HFF-Myc (cell line): ENCODE data around the gene LHX3.

ENCODE experiments used
- DNase-seq: peaks from one replicate; pipeline ENCODE4 v3.0.0-alpha.2; 2011; ENCODE audit warnings: low read depth; ENCODE audit errors: extremely low read depth
- H3K4me3 ChIP-seq: replicated peaks from 2 replicates; pipeline ENCODE4 v1.5.1; 2011; ENCODE audit warnings: low read depth, mild to moderate bottlenecking, control low read depth, low read length
- TF ChIP-seq, protein P1 (sequence below): IDR thresholded peaks from 2 replicates; pipeline ENCODE4 v1.5.1; 2012; ENCODE audit warnings: mild to moderate bottlenecking, low read depth, low read length, control low read depth; ENCODE audit errors: missing control alignments

The LHX3 gene

DNA sequence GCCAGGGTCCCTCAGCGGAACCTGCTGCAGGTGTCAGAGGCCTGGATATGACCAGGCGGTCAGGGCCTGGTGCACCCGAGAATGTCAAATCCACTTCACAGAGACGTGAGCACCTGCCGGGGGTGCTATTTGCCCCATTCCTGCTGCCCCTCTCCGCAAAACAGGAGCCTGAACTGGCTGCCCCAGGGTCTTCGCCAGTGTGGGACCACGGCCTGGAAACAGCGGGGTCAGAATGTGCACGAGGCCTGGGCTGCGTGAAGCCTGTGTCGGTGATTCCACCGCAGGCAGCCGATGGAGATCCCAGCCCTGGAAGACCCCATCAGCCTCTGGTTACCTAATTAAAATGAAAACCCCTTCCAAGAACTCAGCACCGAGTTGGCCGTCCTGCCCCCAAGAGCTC is 45.1 kb downstream of the LHX3 start:
- DNase-seq: no peak
- TF ChIP-seq, protein P1, sequence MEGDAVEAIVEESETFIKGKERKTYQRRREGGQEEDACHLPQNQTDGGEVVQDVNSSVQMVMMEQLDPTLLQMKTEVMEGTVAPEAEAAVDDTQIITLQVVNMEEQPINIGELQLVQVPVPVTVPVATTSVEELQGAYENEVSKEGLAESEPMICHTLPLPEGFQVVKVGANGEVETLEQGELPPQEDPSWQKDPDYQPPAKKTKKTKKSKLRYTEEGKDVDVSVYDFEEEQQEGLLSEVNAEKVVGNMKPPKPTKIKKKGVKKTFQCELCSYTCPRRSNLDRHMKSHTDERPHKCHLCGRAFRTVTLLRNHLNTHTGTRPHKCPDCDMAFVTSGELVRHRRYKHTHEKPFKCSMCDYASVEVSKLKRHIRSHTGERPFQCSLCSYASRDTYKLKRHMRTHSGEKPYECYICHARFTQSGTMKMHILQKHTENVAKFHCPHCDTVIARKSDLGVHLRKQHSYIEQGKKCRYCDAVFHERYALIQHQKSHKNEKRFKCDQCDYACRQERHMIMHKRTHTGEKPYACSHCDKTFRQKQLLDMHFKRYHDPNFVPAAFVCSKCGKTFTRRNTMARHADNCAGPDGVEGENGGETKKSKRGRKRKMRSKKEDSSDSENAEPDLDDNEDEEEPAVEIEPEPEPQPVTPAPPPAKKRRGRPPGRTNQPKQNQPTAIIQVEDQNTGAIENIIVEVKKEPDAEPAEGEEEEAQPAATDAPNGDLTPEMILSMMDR: no peak
- H3K4me3 ChIP-seq: no peak overlapping the region

DNA sequence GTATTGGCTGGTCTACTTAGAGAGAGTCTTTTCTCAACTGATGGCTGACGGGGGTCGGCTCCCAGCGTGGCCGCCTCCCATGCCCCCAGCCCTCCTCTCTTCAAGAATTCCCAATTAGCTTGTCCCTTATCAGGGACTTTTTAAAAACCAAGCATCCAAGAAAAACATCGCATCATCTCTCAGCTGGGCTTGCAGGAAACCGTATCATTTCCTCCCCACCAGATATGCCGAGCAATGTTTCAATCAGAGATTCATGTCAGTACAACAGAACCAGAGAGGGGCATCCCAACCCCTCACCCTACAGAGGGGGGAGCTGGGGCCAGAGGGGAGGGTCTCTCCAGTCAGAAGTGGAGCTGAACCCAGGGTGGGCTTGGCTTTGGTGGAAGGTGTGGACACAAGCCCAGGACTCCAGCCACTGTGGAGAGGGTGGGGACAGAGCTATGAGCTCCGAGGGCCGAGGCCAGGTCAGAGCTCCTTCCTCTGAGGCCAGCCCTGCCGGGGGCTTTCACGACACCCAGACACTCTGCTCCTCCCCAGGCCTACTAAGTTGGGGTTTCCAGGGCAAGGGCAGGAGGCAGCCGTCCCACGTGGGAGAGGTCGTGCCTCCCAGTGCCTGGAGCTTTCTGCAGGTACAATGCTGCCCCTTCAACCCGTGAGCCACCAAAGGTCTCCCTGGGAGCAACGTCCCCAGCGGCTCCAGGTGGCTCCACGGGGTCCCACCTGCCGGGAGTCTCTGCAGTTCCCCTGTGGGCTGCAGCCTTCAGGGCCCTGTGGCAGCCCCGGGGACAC is 47.3 kb downstream of the LHX3 start:
- TF ChIP-seq, protein P1: no peak
- H3K4me3 ChIP-seq: no peak overlapping the region
- DNase-seq: no peak

DNA sequence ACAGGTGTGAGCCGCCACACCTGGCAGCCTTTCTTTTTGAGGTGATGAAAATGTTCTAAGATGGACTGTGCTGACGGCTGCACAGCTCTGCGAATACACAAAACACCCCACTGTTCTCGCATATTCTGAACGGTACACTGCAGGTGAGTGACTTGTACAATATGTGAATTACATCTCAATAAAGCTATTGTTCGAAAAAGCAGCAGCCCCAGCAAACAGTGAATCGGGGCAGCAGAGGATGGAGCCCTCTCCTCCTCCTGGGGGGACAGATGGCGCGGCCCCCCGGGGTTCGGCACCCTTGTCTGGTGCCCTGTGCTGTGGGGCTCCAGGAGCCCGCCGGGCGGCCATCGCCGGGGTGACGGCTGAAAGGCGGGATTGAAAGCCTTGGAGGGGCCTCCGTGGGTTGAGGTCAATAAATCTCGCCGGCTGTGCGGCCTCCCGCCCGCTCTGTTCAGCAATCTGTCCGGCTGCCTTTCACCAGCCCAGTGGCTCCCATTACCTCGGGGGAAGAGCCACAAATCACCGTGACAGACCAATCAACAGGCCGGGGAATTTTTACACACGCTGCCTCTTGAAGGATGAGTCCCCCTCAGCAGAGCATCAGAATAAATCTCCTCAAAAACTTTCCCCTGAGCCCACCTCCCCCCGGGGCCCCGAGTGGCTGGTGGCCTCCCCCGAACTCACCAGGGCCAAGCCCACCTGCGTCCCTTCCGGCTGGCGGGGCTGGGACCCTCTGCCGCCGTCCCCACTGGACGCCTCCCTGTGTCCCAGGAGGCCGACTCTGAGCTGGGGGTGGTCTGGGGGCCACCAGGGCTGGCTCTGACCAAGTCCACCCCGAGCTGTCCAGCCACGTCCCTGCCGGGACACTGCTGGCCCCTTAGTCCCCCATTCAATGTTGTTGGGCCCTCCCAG is 48.5 kb downstream of the LHX3 start:
- DNase-seq: no peak
- TF ChIP-seq, protein P1: no peak
- no peak overlapping the region for H3K4me3 ChIP-seq

DNA sequence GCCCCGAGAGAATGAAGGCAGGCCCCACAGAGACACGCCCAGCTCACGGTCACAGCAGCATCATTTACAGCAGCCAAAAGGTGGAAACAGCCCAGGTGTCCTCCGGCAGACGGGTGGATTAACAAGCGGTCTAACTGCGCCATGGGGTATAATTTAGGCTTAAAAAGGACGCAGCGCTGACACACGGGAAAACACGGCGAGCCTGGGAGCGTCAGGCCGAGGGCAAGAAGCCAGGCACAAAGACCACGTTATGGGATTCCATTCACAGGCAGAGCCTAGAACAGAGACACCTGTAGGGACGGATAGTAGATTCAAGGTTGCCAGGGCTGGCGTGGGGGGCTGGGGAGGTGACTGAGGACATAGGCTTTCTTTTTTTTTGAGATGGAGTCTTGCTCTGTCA is 49.4 kb downstream of the LHX3 start:
- DNase-seq: no peak
- no peak overlapping the region for H3K4me3 ChIP-seq
- TF ChIP-seq, protein P1: no peak

DNA sequence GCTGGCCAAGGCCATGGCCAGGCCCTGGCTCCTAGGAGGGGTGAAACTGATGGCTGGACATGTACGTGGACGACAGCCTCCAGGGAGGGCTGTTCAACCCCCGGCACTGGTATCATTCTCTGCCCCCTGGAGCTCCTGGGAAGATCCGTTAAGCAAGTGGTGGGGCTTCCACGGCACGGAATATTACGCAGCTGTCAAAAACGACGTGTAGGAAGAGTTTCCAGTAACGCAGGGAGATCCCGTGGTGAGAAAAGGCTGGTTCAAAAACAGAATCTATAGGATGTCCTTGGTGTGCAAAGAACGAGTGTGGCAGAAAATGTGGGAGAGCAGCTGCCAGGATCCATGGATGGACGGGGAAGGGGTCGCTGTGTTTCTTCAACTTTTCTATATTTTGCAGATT is 50.0 kb downstream of the LHX3 start:
- TF ChIP-seq, protein P1: no peak
- no peak overlapping the region for H3K4me3 ChIP-seq
- DNase-seq: no peak

DNA sequence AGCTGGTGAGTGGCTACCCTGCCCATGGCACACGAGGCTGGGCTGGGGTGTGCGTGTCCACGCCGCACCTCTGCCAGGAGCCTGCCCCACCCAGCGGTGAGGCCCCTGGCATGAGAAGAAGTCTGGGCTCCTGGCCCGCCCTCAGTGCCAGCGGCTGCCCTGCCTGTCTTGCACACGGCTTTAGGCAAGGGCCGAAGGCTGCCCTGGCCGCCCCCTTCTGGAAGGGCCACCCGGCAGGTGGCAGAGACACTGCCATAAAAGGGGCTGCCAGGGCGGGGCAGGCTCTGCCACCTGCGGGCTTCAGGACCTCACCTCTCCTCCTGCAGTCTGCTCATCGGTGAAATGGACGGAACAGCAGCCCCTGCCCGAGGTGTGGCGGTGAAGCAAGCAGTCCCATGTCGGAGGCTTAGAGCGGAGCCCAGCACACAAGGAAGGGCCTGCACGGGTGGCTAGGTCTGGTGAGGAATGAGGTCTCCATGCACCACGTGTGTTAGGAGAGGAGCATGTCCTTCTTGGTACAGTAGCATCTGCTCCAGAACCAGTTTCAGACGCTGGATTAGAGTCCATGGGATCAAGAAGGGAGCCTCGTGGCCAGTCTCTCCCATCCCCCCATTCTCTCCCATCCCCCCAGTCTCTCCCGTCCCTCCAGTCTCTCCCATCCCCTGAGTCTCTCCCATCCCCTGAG is 51.4 kb downstream of the LHX3 start:
- H3K4me3 ChIP-seq: no peak overlapping the region
- DNase-seq: no peak
- TF ChIP-seq, protein P1: no peak
